Neural cell (in vitro differentiated cells): ENCODE measurements around the gene MAPK7.

Experiments
- EZH2 ChIP-seq: fragments of 200-600, 300-800 bp; shearing (Covaris generic), sonication (generic); IDR thresholded peaks from 2 replicates; pipeline ENCODE4 v1.6.1; 2014; ENCODE audit warnings: antibody characterized with exemption, low read length, borderline replicate concordance, mild to moderate bottlenecking; ENCODE audit not compliant: insufficient read depth, poor library complexity, severe bottlenecking
- POLR2AphosphoS5 ChIP-seq: IDR thresholded peaks from 2 replicates; pipeline ENCODE4 v1.6.1; 2012
- RAD21 ChIP-seq: fragments of 450-650 bp; conservative IDR thresholded peaks from 2 replicates; pipeline ENCODE4 v1.6.1; 2014; ENCODE audit warnings: antibody characterized with exemption, mild to moderate bottlenecking, moderate library complexity
- SMC3 ChIP-seq: fragments of 450-650 bp; conservative IDR thresholded peaks from 2 replicates; pipeline ENCODE4 v1.6.1; 2014; ENCODE audit warnings: antibody characterized with exemption, mild to moderate bottlenecking, moderate library complexity; ENCODE audit not compliant: poor library complexity
- TAF1 ChIP-seq: IDR thresholded peaks from 2 replicates; pipeline ENCODE4 v1.6.1; 2012; ENCODE audit warnings: low read depth
- TF ChIP-seq, protein P1 (sequence below): fragments of 450-650 bp; IDR thresholded peaks from 2 replicates; pipeline ENCODE4 v1.5.1; 2014; ENCODE audit warnings: antibody characterized with exemption, mild to moderate bottlenecking, moderate library complexity; ENCODE audit not compliant: poor library complexity, severe bottlenecking

- TF ChIP-seq, protein P1, sequence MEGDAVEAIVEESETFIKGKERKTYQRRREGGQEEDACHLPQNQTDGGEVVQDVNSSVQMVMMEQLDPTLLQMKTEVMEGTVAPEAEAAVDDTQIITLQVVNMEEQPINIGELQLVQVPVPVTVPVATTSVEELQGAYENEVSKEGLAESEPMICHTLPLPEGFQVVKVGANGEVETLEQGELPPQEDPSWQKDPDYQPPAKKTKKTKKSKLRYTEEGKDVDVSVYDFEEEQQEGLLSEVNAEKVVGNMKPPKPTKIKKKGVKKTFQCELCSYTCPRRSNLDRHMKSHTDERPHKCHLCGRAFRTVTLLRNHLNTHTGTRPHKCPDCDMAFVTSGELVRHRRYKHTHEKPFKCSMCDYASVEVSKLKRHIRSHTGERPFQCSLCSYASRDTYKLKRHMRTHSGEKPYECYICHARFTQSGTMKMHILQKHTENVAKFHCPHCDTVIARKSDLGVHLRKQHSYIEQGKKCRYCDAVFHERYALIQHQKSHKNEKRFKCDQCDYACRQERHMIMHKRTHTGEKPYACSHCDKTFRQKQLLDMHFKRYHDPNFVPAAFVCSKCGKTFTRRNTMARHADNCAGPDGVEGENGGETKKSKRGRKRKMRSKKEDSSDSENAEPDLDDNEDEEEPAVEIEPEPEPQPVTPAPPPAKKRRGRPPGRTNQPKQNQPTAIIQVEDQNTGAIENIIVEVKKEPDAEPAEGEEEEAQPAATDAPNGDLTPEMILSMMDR = no peak
- no peak for TF ChIP-seq POLR2AphosphoS5
- no peak for TF ChIP-seq TAF1
- no peak for TF ChIP-seq EZH2
- no peak for TF ChIP-seq SMC3
- TF ChIP-seq RAD21 = no peak
Measured at GRCh38 chr17:19329136-19329535, 49.2 kb upstream of the MAPK7 start.
